ENCODE results near the gene CMSS1.
"Not testable (repeated sequence)": the region's sequence is repeated elsewhere in the genome, so short reads cannot be mapped to it uniquely, and the experiment has no call there.

The CMSS1 gene

DNA sequence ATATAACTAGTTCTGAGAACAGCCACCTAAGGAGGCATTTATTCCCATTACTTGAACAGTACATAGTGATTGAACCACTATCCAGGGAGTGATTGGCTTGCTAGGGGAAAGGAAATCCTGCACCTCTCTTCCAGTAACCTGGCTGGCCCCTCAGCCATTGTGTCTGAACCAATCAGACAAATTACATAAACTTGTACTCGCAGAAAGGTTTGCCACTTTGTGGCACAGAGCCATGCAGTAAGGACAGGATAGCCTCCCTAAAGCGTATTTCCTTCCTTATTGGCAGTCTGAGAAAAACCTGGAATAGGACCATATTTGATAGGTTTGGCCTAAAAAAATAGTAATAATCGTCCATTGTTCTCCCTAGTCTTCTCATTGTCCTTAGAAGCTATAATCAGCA, 19.0 kb downstream of the CMSS1 start:
- no peak overlapping the region for H4K8ac ChIP-seq (ENCODE audit: low read depth, low read length)
- no peaks in the 10 kb centered on the region for H3K36me3 ChIP-seq (ENCODE audit: control insufficient read depth in 1 of 2, insufficient read depth in 2 of 2, low read length in 2 of 2)
- WGBS (ENCODE audit: extremely low coverage, insufficient coverage, insufficient read length): no CpG with 5 or more reads among the region's 3 CpGs
- no peak overlapping the region for H3K4me3 ChIP-seq (ENCODE audit: low read depth, low read length)
- no peaks in the 10 kb centered on the region for H3K27me3 ChIP-seq (ENCODE audit: insufficient read depth, low read length)
- no peak overlapping the region for H4K12ac ChIP-seq (ENCODE audit: low read depth, low read length)
- peak overlapping the region; percentile 58 for H3K23ac ChIP-seq (ENCODE audit: low read length)
- no peak overlapping the region for H4K91ac ChIP-seq (ENCODE audit: low read depth, low read length)
- H2BK5ac ChIP-seq (ENCODE audit: low read depth, low read length, poor library complexity): no peak overlapping the region
- no peak for DNase-seq
- no peaks in the 10 kb centered on the region for H3K4me1 ChIP-seq (ENCODE audit: control insufficient read depth in 1 of 2, insufficient read depth in 2 of 2, low read length in 2 of 2)
- H3K4ac ChIP-seq (ENCODE audit: low read depth, low read length): no peak overlapping the region
- H3K18ac ChIP-seq (ENCODE audit: low read length): no peak overlapping the region
- no peak overlapping the region for H3K14ac ChIP-seq (ENCODE audit: low read length)
- H2AK5ac ChIP-seq (ENCODE audit: low read length): no peak overlapping the region
- no peak overlapping the region for H2BK120ac ChIP-seq (ENCODE audit: insufficient read depth, low read length, poor library complexity)
- H3K9me3 ChIP-seq (ENCODE audit: insufficient read depth, low read depth, low read length): no peaks in the 10 kb centered on the region
- no peak overlapping the region for H3K4me2 ChIP-seq (ENCODE audit: low read length)
- H3K79me2 ChIP-seq (ENCODE audit: control insufficient read depth, insufficient read depth, low read length, poor library complexity): no peaks in the 10 kb centered on the region
- no peak overlapping the region for H2AFZ ChIP-seq (ENCODE audit: insufficient read depth, low read length, poor library complexity)
- H3K9ac ChIP-seq (ENCODE audit: low read length): no peak overlapping the region
- H2BK12ac ChIP-seq (ENCODE audit: low read length): no peak overlapping the region
- H3K27ac ChIP-seq (ENCODE audit: low read depth, low read length): no peak overlapping the region
- H3K79me1 ChIP-seq (ENCODE audit: low read length): no peaks in the 10 kb centered on the region

DNA sequence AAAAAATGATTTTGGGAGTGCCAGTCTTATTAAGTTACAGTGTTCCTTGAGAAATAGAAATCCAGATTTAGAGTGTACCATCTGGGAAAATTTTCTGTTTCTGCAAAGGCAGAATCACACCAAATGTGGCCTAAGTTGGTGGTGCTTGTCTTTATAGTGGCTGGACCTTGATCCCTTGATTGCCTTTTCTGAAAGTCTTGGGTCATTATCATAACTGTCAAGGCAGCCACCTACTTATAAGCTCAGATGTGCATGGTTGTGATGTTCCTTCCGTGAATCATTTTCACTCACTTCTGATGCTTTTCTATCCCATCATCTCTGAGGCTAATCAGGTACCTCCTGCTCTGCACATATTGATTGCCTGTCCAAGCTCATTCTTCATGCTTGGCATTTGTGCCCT, 20.1 kb downstream of the CMSS1 start:
- Histone ChIP-seq H3K4ac (ENCODE audit: low read depth, low read length) (no peak overlapping the region), H3K4me2 (ENCODE audit: low read length) (no peak overlapping the region), H3K18ac (ENCODE audit: low read length) (no peak overlapping the region), H4K91ac (ENCODE audit: low read depth, low read length) (no peak overlapping the region), H3K4me3 (ENCODE audit: low read depth, low read length) (no peak overlapping the region), H4K8ac (ENCODE audit: low read depth, low read length) (no peak overlapping the region), H3K4me1 (ENCODE audit: control insufficient read depth in 1 of 2, insufficient read depth in 2 of 2, low read length in 2 of 2) (no peaks in the 10 kb centered on the region), H3K79me1 (ENCODE audit: low read length) (no peaks in the 10 kb centered on the region), H2BK5ac (ENCODE audit: low read depth, low read length, poor library complexity) (no peak overlapping the region), H2AFZ (ENCODE audit: insufficient read depth, low read length, poor library complexity) (no peak overlapping the region), H3K79me2 (ENCODE audit: control insufficient read depth, insufficient read depth, low read length, poor library complexity) (no peaks in the 10 kb centered on the region), H2BK120ac (ENCODE audit: insufficient read depth, low read length, poor library complexity) (no peak overlapping the region), H3K27me3 (ENCODE audit: insufficient read depth, low read length) (no peaks in the 10 kb centered on the region), H3K36me3 (ENCODE audit: control insufficient read depth in 1 of 2, insufficient read depth in 2 of 2, low read length in 2 of 2) (no peaks in the 10 kb centered on the region), H2BK12ac (ENCODE audit: low read length) (no peak overlapping the region), H3K14ac (ENCODE audit: low read length) (no peak overlapping the region), H3K27ac (ENCODE audit: low read depth, low read length) (no peak overlapping the region), H3K23ac (ENCODE audit: low read length) (no peak overlapping the region), H3K9ac (ENCODE audit: low read length) (no peak overlapping the region), H3K9me3 (ENCODE audit: insufficient read depth, low read depth, low read length) (no peaks in the 10 kb centered on the region), H4K12ac (ENCODE audit: low read depth, low read length) (no peak overlapping the region), H2AK5ac (ENCODE audit: low read length) (no peak overlapping the region)
- no CpG with 5 or more reads among the region's 1 CpG for WGBS (ENCODE audit: extremely low coverage, insufficient coverage, insufficient read length)
- DNase-seq: no peak

DNA sequence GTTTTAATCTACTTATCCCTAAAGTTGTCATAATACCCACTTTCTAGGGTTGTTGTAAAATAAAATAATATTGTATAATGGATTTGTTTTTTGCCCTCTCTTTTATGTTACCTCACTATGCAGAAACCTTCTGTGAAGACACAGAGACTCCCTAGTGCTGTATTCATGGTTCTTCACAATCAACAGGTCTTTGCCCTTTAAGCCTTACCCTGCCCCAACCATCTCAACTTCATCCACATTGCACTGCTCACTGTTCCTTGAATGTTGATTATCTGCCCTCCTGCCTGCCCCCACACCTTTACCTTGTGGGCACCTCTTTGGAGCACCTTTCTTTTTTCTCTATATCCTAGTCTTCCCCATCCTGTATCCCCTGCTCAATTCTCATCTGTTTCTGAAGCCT, 21.1 kb downstream of the CMSS1 start:
- Histone ChIP-seq H3K4me1 (ENCODE audit: control insufficient read depth in 1 of 2, insufficient read depth in 2 of 2, low read length in 2 of 2) (no peaks in the 10 kb centered on the region), H2AK5ac (ENCODE audit: low read length) (no peak overlapping the region), H4K8ac (ENCODE audit: low read depth, low read length) (no peak overlapping the region), H2BK5ac (ENCODE audit: low read depth, low read length, poor library complexity) (no peak overlapping the region), H3K79me1 (ENCODE audit: low read length) (no peaks in the 10 kb centered on the region), H4K91ac (ENCODE audit: low read depth, low read length) (no peak overlapping the region), H3K4ac (ENCODE audit: low read depth, low read length) (no peak overlapping the region), H3K9ac (ENCODE audit: low read length) (no peak overlapping the region), H2BK120ac (ENCODE audit: insufficient read depth, low read length, poor library complexity) (no peak overlapping the region), H3K18ac (ENCODE audit: low read length) (no peak overlapping the region), H2BK12ac (ENCODE audit: low read length) (no peak overlapping the region), H3K14ac (ENCODE audit: low read length) (no peak overlapping the region), H3K4me2 (ENCODE audit: low read length) (no peak overlapping the region), H2AFZ (ENCODE audit: insufficient read depth, low read length, poor library complexity) (no peak overlapping the region), H3K36me3 (ENCODE audit: control insufficient read depth in 1 of 2, insufficient read depth in 2 of 2, low read length in 2 of 2) (no peaks in the 10 kb centered on the region), H3K79me2 (ENCODE audit: control insufficient read depth, insufficient read depth, low read length, poor library complexity) (no peaks in the 10 kb centered on the region), H3K23ac (ENCODE audit: low read length) (no peak overlapping the region), H3K27me3 (ENCODE audit: insufficient read depth, low read length) (no peaks in the 10 kb centered on the region), H3K27ac (ENCODE audit: low read depth, low read length) (no peak overlapping the region), H4K12ac (ENCODE audit: low read depth, low read length) (no peak overlapping the region), H3K4me3 (ENCODE audit: low read depth, low read length) (no peak overlapping the region), H3K9me3 (ENCODE audit: insufficient read depth, low read depth, low read length) (no peaks in the 10 kb centered on the region)
- no peak for DNase-seq

DNA sequence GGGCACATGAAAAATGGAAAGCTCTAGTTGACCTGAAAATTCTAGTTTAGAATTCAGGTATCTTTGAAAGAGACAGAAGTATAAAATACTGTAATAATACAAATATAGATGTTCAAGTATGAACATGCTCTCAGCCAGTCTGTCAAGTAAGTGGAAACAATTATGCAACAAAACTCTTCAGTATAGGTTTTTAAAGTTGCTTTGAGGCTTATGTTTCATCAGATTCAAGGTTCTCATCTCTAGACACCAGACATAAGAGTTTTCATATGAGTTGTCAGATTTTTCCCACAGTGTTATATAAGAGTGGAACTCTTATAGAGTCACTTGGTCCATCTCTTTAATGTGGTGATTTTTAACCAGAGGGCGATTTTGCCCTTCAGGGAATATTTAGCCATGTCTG, 22.0 kb downstream of the CMSS1 start:
- Histone ChIP-seq H2AK5ac (ENCODE audit: low read length) (no peak overlapping the region), H3K79me2 (ENCODE audit: control insufficient read depth, insufficient read depth, low read length, poor library complexity) (no peaks in the 10 kb centered on the region), H3K4me1 (ENCODE audit: control insufficient read depth in 1 of 2, insufficient read depth in 2 of 2, low read length in 2 of 2) (no peaks in the 10 kb centered on the region), H3K9me3 (ENCODE audit: insufficient read depth, low read depth, low read length) (no peaks in the 10 kb centered on the region), H2BK12ac (ENCODE audit: low read length) (no peak overlapping the region), H3K14ac (ENCODE audit: low read length) (no peak overlapping the region), H2BK120ac (ENCODE audit: insufficient read depth, low read length, poor library complexity) (no peak overlapping the region), H3K9ac (ENCODE audit: low read length) (no peak overlapping the region), H3K23ac (ENCODE audit: low read length) (no peak overlapping the region), H3K4ac (ENCODE audit: low read depth, low read length) (no peak overlapping the region), H3K4me3 (ENCODE audit: low read depth, low read length) (no peak overlapping the region), H3K36me3 (ENCODE audit: control insufficient read depth in 1 of 2, insufficient read depth in 2 of 2, low read length in 2 of 2) (no peaks in the 10 kb centered on the region), H3K79me1 (ENCODE audit: low read length) (no peaks in the 10 kb centered on the region), H3K27ac (ENCODE audit: low read depth, low read length) (no peak overlapping the region), H4K12ac (ENCODE audit: low read depth, low read length) (no peak overlapping the region), H2AFZ (ENCODE audit: insufficient read depth, low read length, poor library complexity) (no peak overlapping the region), H3K27me3 (ENCODE audit: insufficient read depth, low read length) (no peaks in the 10 kb centered on the region), H2BK5ac (ENCODE audit: low read depth, low read length, poor library complexity) (no peak overlapping the region), H3K18ac (ENCODE audit: low read length) (no peak overlapping the region), H4K8ac (ENCODE audit: low read depth, low read length) (no peak overlapping the region), H4K91ac (ENCODE audit: low read depth, low read length) (no peak overlapping the region), H3K4me2 (ENCODE audit: low read length) (no peak overlapping the region)
- DNase-seq: no peak
- WGBS (ENCODE audit: extremely low coverage, insufficient coverage, insufficient read length): no CpG with 5 or more reads among the region's 1 CpG

DNA sequence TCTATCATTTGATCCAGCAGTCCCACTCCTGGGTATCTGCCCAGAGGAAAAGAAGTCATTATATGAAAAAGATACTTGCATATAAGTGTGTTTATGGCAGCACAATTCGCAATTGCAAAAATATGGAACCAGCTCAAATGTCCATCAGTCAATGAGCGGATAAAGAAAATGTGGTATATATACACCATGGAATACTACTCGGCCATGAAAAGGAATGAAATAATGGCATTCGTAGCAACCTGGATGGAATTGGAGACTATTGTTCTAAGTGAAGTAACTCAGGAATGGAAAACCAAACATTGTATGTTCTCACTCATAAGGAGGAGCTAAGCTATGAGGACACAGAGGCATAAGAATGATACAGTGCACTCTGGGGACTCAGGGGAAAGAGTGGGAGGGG, 24.3 kb downstream of the CMSS1 start:
- H3K9me3 ChIP-seq (ENCODE audit: insufficient read depth, low read depth, low read length); H4K91ac ChIP-seq (ENCODE audit: low read depth, low read length); H3K79me1 ChIP-seq (ENCODE audit: low read length); H3K27ac ChIP-seq (ENCODE audit: low read depth, low read length); H3K27me3 ChIP-seq (ENCODE audit: insufficient read depth, low read length); H3K36me3 ChIP-seq (ENCODE audit: control insufficient read depth in 1 of 2, insufficient read depth in 2 of 2, low read length in 2 of 2); H3K4me3 ChIP-seq (ENCODE audit: low read depth, low read length); H3K14ac ChIP-seq (ENCODE audit: low read length); H3K23ac ChIP-seq (ENCODE audit: low read length); H3K4me1 ChIP-seq (ENCODE audit: control insufficient read depth in 1 of 2, insufficient read depth in 2 of 2, low read length in 2 of 2); H3K9ac ChIP-seq (ENCODE audit: low read length); H3K4ac ChIP-seq (ENCODE audit: low read depth, low read length); H4K12ac ChIP-seq (ENCODE audit: low read depth, low read length); H3K79me2 ChIP-seq (ENCODE audit: control insufficient read depth, insufficient read depth, low read length, poor library complexity); H4K8ac ChIP-seq (ENCODE audit: low read depth, low read length); H3K18ac ChIP-seq (ENCODE audit: low read length); H2BK5ac ChIP-seq (ENCODE audit: low read depth, low read length, poor library complexity); H3K4me2 ChIP-seq (ENCODE audit: low read length); H2AK5ac ChIP-seq (ENCODE audit: low read length); H2AFZ ChIP-seq (ENCODE audit: insufficient read depth, low read length, poor library complexity); DNase-seq; H2BK120ac ChIP-seq (ENCODE audit: insufficient read depth, low read length, poor library complexity); H2BK12ac ChIP-seq (ENCODE audit: low read length): not testable (repeated sequence)
- WGBS (ENCODE audit: extremely low coverage, insufficient coverage, insufficient read length): no CpG with 5 or more reads among the region's 4 CpGs
